Measurements from ENCODE around the gene PSMD9.

The PSMD9 gene

DNA sequence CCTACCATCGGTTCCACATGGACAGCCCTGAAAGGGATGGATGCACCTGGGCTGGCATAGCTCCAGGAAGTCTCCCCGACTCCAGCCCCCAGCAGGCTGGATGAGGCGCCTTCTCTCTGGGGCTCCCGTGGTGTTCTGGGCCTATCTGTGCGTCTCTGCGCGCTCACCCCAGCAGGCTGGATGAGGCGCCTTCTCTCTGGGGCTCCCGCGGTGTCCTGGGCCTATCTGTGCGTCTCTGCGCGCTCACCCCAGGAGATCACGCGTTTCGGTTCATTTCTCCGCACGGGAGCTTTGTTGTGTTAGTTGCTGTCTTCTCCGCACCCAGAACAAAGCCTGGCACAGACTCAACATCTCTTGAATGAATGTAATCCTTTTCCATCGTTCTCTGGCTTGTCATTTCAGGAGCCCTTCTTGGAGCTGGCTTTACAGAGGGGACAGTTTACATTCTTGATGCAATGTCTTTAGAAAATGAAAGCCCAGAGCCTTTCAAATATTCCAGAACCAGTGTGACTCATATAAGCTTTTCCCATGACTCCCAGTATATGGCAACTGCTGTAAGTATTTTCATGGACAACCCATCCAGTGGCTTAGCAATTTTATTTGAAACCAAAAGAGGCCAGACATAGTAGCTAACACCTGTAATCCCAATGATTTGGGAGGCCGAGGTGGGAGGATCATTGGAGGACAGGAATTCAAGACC is 70.1 kb downstream of the PSMD9 start:
- TF ChIP-seq, protein P1, sequence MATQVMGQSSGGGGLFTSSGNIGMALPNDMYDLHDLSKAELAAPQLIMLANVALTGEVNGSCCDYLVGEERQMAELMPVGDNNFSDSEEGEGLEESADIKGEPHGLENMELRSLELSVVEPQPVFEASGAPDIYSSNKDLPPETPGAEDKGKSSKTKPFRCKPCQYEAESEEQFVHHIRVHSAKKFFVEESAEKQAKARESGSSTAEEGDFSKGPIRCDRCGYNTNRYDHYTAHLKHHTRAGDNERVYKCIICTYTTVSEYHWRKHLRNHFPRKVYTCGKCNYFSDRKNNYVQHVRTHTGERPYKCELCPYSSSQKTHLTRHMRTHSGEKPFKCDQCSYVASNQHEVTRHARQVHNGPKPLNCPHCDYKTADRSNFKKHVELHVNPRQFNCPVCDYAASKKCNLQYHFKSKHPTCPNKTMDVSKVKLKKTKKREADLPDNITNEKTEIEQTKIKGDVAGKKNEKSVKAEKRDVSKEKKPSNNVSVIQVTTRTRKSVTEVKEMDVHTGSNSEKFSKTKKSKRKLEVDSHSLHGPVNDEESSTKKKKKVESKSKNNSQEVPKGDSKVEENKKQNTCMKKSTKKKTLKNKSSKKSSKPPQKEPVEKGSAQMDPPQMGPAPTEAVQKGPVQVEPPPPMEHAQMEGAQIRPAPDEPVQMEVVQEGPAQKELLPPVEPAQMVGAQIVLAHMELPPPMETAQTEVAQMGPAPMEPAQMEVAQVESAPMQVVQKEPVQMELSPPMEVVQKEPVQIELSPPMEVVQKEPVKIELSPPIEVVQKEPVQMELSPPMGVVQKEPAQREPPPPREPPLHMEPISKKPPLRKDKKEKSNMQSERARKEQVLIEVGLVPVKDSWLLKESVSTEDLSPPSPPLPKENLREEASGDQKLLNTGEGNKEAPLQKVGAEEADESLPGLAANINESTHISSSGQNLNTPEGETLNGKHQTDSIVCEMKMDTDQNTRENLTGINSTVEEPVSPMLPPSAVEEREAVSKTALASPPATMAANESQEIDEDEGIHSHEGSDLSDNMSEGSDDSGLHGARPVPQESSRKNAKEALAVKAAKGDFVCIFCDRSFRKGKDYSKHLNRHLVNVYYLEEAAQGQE (IDR thresholded peaks at IDR 0.05; ENCODE audit: insufficient read depth in 1 of 2, low read depth in 2 of 2, low read length in 2 of 2): no peak
- TF ChIP-seq FOXP2 (optimal IDR thresholded peaks at IDR 0.05; ENCODE audit: borderline replicate concordance, extremely low read depth, extremely low read length, insufficient read depth) (no peak), POLR2AphosphoS5 (IDR thresholded peaks at IDR 0.05; ENCODE audit: low read depth, low read length) (no peak), SIN3A (IDR thresholded peaks at IDR 0.05; ENCODE audit: borderline replicate concordance, insufficient read depth, low read length) (no peak), TAF1 (IDR thresholded peaks at IDR 0.05; ENCODE audit: borderline replicate concordance, insufficient read depth, low read length) (no peak)

DNA sequence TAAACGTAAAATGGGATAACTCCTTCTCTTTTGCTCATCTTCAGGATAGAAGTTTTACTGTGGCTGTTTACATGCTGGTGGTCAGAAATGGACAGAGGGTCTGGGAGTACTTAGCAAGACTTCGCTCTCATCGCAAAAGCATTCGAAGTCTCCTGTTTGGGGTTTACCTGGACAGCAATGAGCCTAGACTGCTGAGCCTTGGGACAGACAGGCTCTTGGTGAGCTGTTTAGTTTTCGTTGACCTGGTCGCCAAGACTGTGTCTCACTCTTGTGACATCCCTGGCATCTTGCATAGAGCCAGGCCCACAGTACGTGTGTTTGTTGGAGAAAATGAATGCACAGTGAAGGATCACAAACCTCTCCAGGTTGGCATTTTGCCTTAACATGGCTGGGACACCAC is 72.0 kb downstream of the PSMD9 start:
- TF ChIP-seq POLR2AphosphoS5 (IDR thresholded peaks at IDR 0.05; ENCODE audit: low read depth, low read length) (no peak), TAF1 (IDR thresholded peaks at IDR 0.05; ENCODE audit: borderline replicate concordance, insufficient read depth, low read length) (no peak), SIN3A (IDR thresholded peaks at IDR 0.05; ENCODE audit: borderline replicate concordance, insufficient read depth, low read length) (no peak), FOXP2 (optimal IDR thresholded peaks at IDR 0.05; ENCODE audit: borderline replicate concordance, extremely low read depth, extremely low read length, insufficient read depth) (no peak)
- TF ChIP-seq, protein P1 (IDR thresholded peaks at IDR 0.05; ENCODE audit: insufficient read depth in 1 of 2, low read depth in 2 of 2, low read length in 2 of 2): no peak

DNA sequence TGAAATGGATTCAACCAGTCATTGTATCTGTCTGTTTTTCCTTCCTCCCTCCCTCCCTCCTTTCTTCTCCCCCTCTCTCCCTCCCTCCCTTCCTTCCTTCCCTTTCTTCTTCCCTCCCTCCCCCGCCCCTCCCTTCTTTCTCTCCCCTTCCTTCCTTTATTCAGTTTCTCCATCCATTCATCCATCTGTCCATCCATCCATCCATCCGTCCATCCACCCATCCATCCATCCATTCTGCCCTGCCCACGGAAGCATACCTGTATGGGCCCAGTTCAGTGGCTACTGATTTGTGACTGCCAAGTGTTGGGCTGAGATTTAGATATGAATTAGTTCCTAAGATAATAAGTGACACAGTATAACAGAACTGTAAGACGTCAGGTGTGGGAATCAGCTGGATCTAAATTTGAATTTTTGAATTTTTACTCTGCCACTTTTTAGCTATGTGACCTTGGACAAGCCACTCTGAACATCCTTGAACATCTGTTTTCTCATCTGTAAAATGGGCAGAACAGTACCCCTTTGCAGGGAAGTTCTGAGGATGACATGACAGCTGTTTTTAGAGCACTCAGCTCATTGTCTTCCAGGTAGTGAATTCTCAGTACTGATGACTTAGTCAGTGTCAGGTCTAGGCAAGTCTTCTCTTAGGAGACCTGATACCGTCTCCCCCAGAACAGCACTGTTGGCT is 72.7 kb downstream of the PSMD9 start:
- no peak for TF ChIP-seq TAF1 (IDR thresholded peaks at IDR 0.05; ENCODE audit: borderline replicate concordance, insufficient read depth, low read length)
- TF ChIP-seq FOXP2 (optimal IDR thresholded peaks at IDR 0.05; ENCODE audit: borderline replicate concordance, extremely low read depth, extremely low read length, insufficient read depth): no peak
- TF ChIP-seq SIN3A (IDR thresholded peaks at IDR 0.05; ENCODE audit: borderline replicate concordance, insufficient read depth, low read length): no peak
- TF ChIP-seq, protein P1 (IDR thresholded peaks at IDR 0.05; ENCODE audit: insufficient read depth in 1 of 2, low read depth in 2 of 2, low read length in 2 of 2): no peak
- TF ChIP-seq POLR2AphosphoS5 (IDR thresholded peaks at IDR 0.05; ENCODE audit: low read depth, low read length): no peak

DNA sequence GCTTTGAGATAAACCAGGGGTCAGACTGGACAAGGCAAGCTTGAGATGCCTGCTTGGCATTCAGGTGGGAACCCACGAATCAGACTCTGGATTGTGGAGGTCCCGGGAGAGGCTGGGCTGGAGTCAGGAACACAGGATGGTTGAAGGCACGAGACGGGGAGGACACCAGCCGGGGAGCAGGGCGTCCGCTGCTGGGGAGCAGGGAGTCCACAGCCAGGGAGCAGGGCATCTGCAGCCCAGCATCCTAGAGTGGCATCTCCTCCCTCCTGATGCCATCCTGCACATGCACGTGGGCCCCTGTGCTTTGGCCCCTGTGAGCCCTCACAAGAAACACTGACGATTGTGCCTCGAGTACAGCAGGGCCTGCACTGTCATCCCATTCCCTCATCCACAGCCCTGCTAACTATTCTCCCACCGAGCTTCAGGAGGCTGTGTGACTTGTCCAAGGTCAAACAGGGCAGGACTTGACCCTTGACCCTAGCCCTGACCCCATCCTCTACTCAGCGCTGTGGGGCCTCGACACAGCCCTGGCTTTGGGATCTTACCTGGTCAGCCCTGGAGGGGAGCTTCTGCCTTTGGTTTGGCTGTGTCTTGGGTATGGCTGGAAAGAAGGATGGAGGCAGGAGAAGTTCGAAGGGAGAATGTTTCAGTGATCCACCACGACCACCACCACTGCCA is 74.9 kb downstream of the PSMD9 start:
- TF ChIP-seq SIN3A (IDR thresholded peaks at IDR 0.05; ENCODE audit: borderline replicate concordance, insufficient read depth, low read length) (no peak), POLR2AphosphoS5 (IDR thresholded peaks at IDR 0.05; ENCODE audit: low read depth, low read length) (no peak), TAF1 (IDR thresholded peaks at IDR 0.05; ENCODE audit: borderline replicate concordance, insufficient read depth, low read length) (no peak), FOXP2 (optimal IDR thresholded peaks at IDR 0.05; ENCODE audit: borderline replicate concordance, extremely low read depth, extremely low read length, insufficient read depth) (no peak)
- TF ChIP-seq, protein P1 (IDR thresholded peaks at IDR 0.05; ENCODE audit: insufficient read depth in 1 of 2, low read depth in 2 of 2, low read length in 2 of 2): no peak
